T-cell (primary cell): ENCODE data around the gene COG4. TPM values are rescaled to one million over a fixed set of nuclear protein-coding genes. Genes with fewer than 3 reads are reported as not detected.
"Not testable (repeated sequence)": the region's sequence is repeated elsewhere in the genome, so short reads cannot be mapped to it uniquely, and the experiment has no call there.

Experiments
- ATAC-seq, 4 experiments: fragments of 200-7000 bp in 3 of 4; fragments of 150-1000 bp in 1 of 4; cut with Tn5 transposase; replicated peaks in 1 of 4; 1 replicate in 3 of 4; 2 replicates in 1 of 4; pipeline ENCODE4 v1.10.0; 2021; ENCODE audit warnings: moderate library complexity in 3 of 4, mild to moderate bottlenecking in 2 of 4, moderate number of reproducible peaks in 1 of 4
- CTCF ChIA-PET, 2 donors: fragments of 300-600 bp; sonication (Branson Sonifier 250); formaldehyde crosslinking; loops; one replicate each; lab custom pipeline; 2022; ENCODE audit warnings: antibody characterized with exemption in 2 of 2; lab: Charles Lee
- POLR2A ChIA-PET, 2 donors: fragments of 300-600 bp; sonication (Branson Sonifier 250); formaldehyde crosslinking; loops; one replicate each; lab custom pipeline; 2022; ENCODE audit warnings: antibody characterized with exemption in 2 of 2; lab: Charles Lee
- DNase-seq, 35 experiments: peaks; one replicate each; pipeline versions ENCODE4 v3.0.0 to v3.0.0-alpha.2; 2013 to 2023
- H3K27ac ChIP-seq: one replicate; pipeline ENCODE4 v1.5.1; 2013; ENCODE audit warnings: low read length
- H3K27me3 ChIP-seq, 2 experiments: replicated peaks in 1 of 2; 1 replicate in 1 of 2; 2 replicates in 1 of 2; pipeline versions ENCODE4 v1.6.1 to v1.7.0; 2013; ENCODE audit warnings: low read length in 1 of 2, mixed read lengths in 1 of 2; ENCODE audit not compliant: control insufficient read depth in 2 of 2, insufficient read depth in 2 of 2; ENCODE audit errors: extremely low read depth in 1 of 2
- H3K36me3 ChIP-seq, 2 donors: 1 replicate in 1 of 2; 2 replicates in 1 of 2; pipeline versions ENCODE4 v1.6.1 to v1.7.0; 2013; ENCODE audit warnings: low read length in 1 of 2; ENCODE audit not compliant: control insufficient read depth in 2 of 2, insufficient read depth in 1 of 2; ENCODE audit errors: extremely low read depth in 1 of 2
- H3K4me1 ChIP-seq, 2 experiments: 1 replicate in 1 of 2; 2 replicates in 1 of 2; pipeline versions ENCODE4 v1.6.1 to v1.7.0; 2013; ENCODE audit warnings: low read length in 2 of 2, mixed read lengths in 1 of 2; ENCODE audit not compliant: insufficient read depth in 2 of 2, control insufficient read depth in 1 of 2; ENCODE audit errors: extremely low read depth in 1 of 2
- H3K4me3 ChIP-seq, 2 donors: 1 replicate in 1 of 2; 2 replicates in 1 of 2; pipeline versions ENCODE4 v1.5.1 to v1.7.0; 2013; ENCODE audit warnings: mild to moderate bottlenecking in 2 of 2, low read length in 1 of 2, moderate library complexity in 1 of 2; ENCODE audit not compliant: control insufficient read depth in 1 of 2; ENCODE audit errors: extremely low read depth in 1 of 2
- H3K9me3 ChIP-seq: 2 replicates; pipeline ENCODE4 v1.7.0; 2013
- H3K27ac Mint-ChIP-seq, 2 donors: one replicate each; pipeline ENCODE4 v1.8.0; 2020 to 2021; ENCODE audit warnings: mild to moderate bottlenecking in 2 of 2, mixed read lengths in 2 of 2
- H3K27me3 Mint-ChIP-seq, 2 donors: one replicate each; pipeline ENCODE4 v1.8.0; 2021 to 2022; ENCODE audit warnings: mixed read lengths in 2 of 2
- H3K36me3 Mint-ChIP-seq: one replicate; pipeline ENCODE4 v1.8.0; 2021; ENCODE audit warnings: mixed read lengths
- H3K4me1 Mint-ChIP-seq, 3 donors: one replicate each; pipeline ENCODE4 v1.8.0; 2020 to 2022; ENCODE audit warnings: mixed read lengths in 3 of 3, mild to moderate bottlenecking in 1 of 3
- H3K4me3 Mint-ChIP-seq, 3 donors: one replicate each; pipeline ENCODE4 v1.8.0; 2020 to 2022; ENCODE audit warnings: mild to moderate bottlenecking in 3 of 3, mixed read lengths in 3 of 3, moderate library complexity in 3 of 3
- H3K9me3 Mint-ChIP-seq, 3 donors: one replicate each; pipeline ENCODE4 v1.8.0; 2020 to 2022; ENCODE audit warnings: mixed read lengths in 3 of 3
- WGBS: methylation state at CpG from one replicate; pipeline ENCODE4 v1.1.5; 2013; ENCODE audit warnings: missing lambda C conversion rate; ENCODE audit not compliant: insufficient coverage; 5-methylcytosine and 5-hydroxymethylcytosine counted together
- total RNA-seq, 35 experiments: library from RNA in 6 of 35; stranded (reverse) in 6 of 35; fragments of 120-200 nt in 1 of 35; gene quantifications; one replicate each; pipeline versions ENCODE4 v1.2.1 to v1.2.4 and lab custom pipeline; 2013 to 2026

The COG4 gene
- total RNA-seq, 5 donors from 2014 or later (not counting 1 experiment from before 2014, with no cell fraction given), result 49.5 to 70.6 (median 60.6) TPM

DNA sequence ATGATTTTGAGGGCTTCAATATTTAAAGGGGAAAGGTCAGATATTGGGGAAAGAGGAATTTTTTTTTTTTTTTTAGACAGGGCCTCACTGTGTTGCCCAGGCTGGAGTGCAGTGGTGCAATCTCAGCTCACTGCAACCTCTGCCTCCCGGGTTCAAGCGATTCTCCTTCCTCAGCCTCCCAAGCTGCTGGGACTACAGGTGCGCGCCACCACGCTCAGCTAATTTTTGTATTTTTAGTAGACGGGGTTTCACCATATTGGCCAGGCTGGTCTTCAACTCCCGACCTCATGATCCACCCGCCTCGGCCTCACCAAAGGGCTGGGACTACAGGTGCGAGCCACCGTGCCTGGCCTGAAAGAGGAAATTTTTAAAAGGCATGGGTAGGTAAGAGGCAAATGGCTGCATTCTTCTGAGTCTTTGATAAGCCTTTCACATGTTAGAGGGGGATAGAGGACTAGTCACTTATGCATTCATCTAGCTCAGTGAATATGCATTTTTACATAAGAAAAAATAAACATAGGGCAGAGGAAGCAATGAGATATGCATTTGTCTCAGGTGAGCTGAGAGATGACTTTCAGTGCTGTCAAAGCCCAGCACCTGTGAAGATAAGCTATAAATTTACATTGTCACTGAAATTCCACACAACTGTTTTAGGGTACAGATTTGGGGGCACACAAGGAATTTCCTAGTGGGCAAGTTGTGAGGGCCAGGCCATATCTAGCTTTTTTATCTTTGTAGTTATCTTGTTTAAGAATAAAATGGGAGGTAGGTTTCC lies 70.0 kb downstream of the COG4 start:
- no peaks in the 10 kb centered on the region for H3K27me3 Mint-ChIP-seq

GRCh38 chr16:70451004-70451340 lies 72.4 kb downstream of the COG4 start:
- H3K27me3 ChIP-seq, H3K36me3 Mint-ChIP-seq, DNase-seq, ATAC-seq, H3K9me3 Mint-ChIP-seq, POLR2A ChIA-PET, H3K27me3 Mint-ChIP-seq, H3K4me3 Mint-ChIP-seq, H3K27ac ChIP-seq, H3K36me3 ChIP-seq, H3K4me3 ChIP-seq, H3K27ac Mint-ChIP-seq, H3K9me3 ChIP-seq, CTCF ChIA-PET: not testable (repeated sequence)
- WGBS, result 63% methylated on average over 14 of the region's 25 CpGs
- peaks cover 13 to 25% (median 19%) of the 10 kb centered on the region in 3 donors for H3K4me1 Mint-ChIP-seq
- peaks cover 7 to 22% of the 10 kb centered on the region in 2 experiments for H3K4me1 ChIP-seq

More for the DNA sequence above, 70.0 kb downstream of the COG4 start:
- H3K4me3 ChIP-seq, result peak overlapping the region; percentile 93 to 98
- peak overlapping the region; percentile 85 to 91 for H3K27ac Mint-ChIP-seq
- WGBS, result 90% methylated on average over 5 of the region's 11 CpGs
- H3K9me3 Mint-ChIP-seq, result no peaks in the 10 kb centered on the region
- CTCF ChIA-PET, result interaction anchor here in 1 of 2 donors (0.6 to 1.9 kb wide), 6 partner anchors 36 to 301 kb away, joined by 3 to 6 read pairs (median 4); partner anchors contain the start of gene COG4
- H3K27me3 ChIP-seq, result peaks cover 0 to 2% of the 10 kb centered on the region in 2 experiments
- H3K36me3 ChIP-seq, result no peaks in the 10 kb centered on the region
- POLR2A ChIA-PET, result interaction anchor here (0.6 to 1.5 kb wide), 6 partner anchors 52 to 84 kb away, joined by 3 to 11 read pairs (median 5); partner anchors contain the start of gene COG4 (in 1 of the 2)
- no peak for DNase-seq
- H3K36me3 Mint-ChIP-seq, result no peaks in the 10 kb centered on the region
- H3K9me3 ChIP-seq, result no peaks in the 10 kb centered on the region
- peaks cover 7 to 23% of the 10 kb centered on the region in 2 experiments for H3K4me1 ChIP-seq
- peak overlapping the region; percentile 92 for H3K27ac ChIP-seq
- peaks cover 18 to 32% (median 28%) of the 10 kb centered on the region in 3 donors for H3K4me1 Mint-ChIP-seq
- H3K4me3 Mint-ChIP-seq, result peak overlapping the region; percentile 84 to 91 (median 87)
- no peak for ATAC-seq

GRCh38 chr16:70450142-70451003 lies 73.0 kb downstream of the COG4 start:
- H3K36me3 Mint-ChIP-seq, ATAC-seq, H3K36me3 ChIP-seq, H3K4me3 ChIP-seq, H3K4me3 Mint-ChIP-seq, H3K9me3 ChIP-seq, H3K27me3 ChIP-seq, DNase-seq, H3K9me3 Mint-ChIP-seq, H3K27me3 Mint-ChIP-seq, H3K27ac ChIP-seq, POLR2A ChIA-PET, H3K27ac Mint-ChIP-seq: not testable (repeated sequence)
- WGBS, result 89% methylated on average over 28 of the region's 37 CpGs
- CTCF ChIA-PET, result interaction anchor here in 1 of 2 donors (0.6 kb wide), 1 partner anchor 42 kb away, joined by 4 read pairs; no protein-coding TSS in a partner anchor
- H3K4me1 ChIP-seq, result peaks cover 7 to 16% of the 10 kb centered on the region in 2 experiments
- peaks cover 11 to 21% (median 15%) of the 10 kb centered on the region in 3 donors for H3K4me1 Mint-ChIP-seq

DNA sequence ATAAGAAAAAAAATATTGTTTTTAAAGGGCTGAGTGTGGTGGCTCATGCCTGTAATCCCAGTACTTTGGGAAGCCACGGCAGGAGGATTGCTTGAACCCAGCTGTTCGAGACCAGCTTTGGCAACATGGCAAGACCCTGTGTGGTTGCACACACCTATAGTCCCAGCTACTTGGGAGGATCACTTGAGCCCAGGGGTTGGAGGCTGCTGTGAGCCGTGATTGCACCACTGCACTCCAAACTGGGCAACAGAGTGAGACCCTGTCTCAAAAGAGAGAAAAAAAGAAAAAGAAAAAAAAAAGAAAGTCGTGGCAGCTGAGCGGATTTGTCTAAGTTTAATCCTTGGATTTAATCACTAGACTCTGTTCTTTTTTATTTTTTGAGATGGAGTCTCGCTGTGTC lies 75.3 kb downstream of the COG4 start:
- POLR2A ChIA-PET, result no interaction called here
- Histone ChIP-seq H3K36me3 (no peaks in the 10 kb centered on the region), H3K4me3 (no peak overlapping the region), H3K9me3 (no peaks in the 10 kb centered on the region), H3K27ac (no peak overlapping the region), H3K4me1 (no peaks in the 10 kb centered on the region), H3K27me3 (peaks cover 0 to 2% of the 10 kb centered on the region in 2 experiments)
- H3K4me3 Mint-ChIP-seq, result no peak overlapping the region
- no peak overlapping the region for H3K27ac Mint-ChIP-seq
- CTCF ChIA-PET, result no interaction called here
- DNase-seq (no peak), ATAC-seq (no peak)
- WGBS, result 89% methylated on average over 5 of the region's 6 CpGs
- peaks cover 0 to 9% (median 6%) of the 10 kb centered on the region in 3 donors for H3K4me1 Mint-ChIP-seq
- no peaks in the 10 kb centered on the region for H3K27me3 Mint-ChIP-seq
- H3K36me3 Mint-ChIP-seq, result no peaks in the 10 kb centered on the region
- no peaks in the 10 kb centered on the region for H3K9me3 Mint-ChIP-seq

DNA sequence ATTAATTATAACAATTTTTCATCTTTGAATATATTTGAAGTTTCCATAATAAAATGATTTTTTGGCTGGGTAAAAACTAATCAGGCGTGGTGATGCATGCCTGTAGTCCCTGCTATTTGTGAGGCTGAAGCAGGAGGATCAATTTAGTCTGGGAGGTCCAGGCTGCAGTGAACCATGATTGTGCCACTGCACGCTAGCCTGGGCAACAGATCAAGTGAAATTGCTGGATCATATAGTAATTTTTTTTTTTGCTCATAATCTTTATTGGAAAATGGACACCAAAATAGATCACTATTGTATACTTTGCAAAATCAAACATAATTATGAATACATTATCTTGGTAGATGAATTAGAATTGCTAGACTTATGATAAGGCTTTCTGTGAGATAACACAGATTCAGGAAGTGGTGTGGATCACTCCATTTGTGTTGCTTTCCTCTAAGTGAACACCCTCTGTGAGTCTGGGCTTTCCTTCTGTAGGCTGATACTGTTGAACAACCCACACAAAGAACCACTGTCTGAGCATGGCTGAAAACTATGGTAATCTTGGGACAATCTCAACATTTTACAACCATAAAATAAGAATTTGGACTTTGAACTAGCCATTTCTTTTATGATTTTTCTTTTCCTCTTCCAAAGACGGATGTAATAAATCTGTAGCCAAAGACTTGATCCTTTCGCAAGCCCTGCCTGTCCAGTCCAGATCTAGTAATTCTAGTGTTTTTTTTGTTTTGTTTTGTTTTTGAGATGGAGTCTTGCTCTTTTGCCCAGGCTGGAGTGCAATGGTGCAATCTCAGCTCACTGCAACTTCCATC lies 78.9 kb downstream of the COG4 start:
- H3K4me3 ChIP-seq, result no peak overlapping the region
- no peaks in the 10 kb centered on the region for H3K36me3 ChIP-seq
- ChIA-PET POLR2A (no interaction called here), CTCF (no interaction called here)
- Mint-ChIP-seq H3K27me3 (no peaks in the 10 kb centered on the region), H3K36me3 (no peaks in the 10 kb centered on the region), H3K9me3 (no peaks in the 10 kb centered on the region), H3K4me3 (no peak overlapping the region), H3K4me1 (peaks cover 0 to 8% (median under 1%) of the 10 kb centered on the region in 3 donors), H3K27ac (no peak overlapping the region)
- no peak overlapping the region for H3K27ac ChIP-seq
- H3K4me1 ChIP-seq, result peaks cover 0 to 6% of the 10 kb centered on the region in 2 experiments
- no peaks in the 10 kb centered on the region for H3K27me3 ChIP-seq
- ATAC-seq (no peak), DNase-seq (no peak)
- WGBS, result 86% methylated on average over 1 of the region's 4 CpGs
- H3K9me3 ChIP-seq, result no peaks in the 10 kb centered on the region

- POLR2A ChIA-PET, result no interaction called here
- CTCF ChIA-PET, result no interaction called here
Measured at GRCh38 chr16:70442344-70442743, 81.0 kb downstream of the COG4 start.

More at GRCh38 chr16:70442344-70442743, 81.0 kb downstream of the COG4 start:
- DNase-seq (no peak), ATAC-seq (no peak)
- Mint-ChIP-seq H3K9me3 (no peaks in the 10 kb centered on the region), H3K27ac (no peak overlapping the region), H3K36me3 (no peaks in the 10 kb centered on the region), H3K4me1 (peaks cover 11 to 23% (median 14%) of the 10 kb centered on the region in 3 donors), H3K4me3 (no peak overlapping the region), H3K27me3 (no peaks in the 10 kb centered on the region)
- Histone ChIP-seq H3K9me3 (no peaks in the 10 kb centered on the region), H3K27me3 (no peaks in the 10 kb centered on the region), H3K4me3 (no peak overlapping the region), H3K27ac (no peak overlapping the region), H3K36me3 (no peaks in the 10 kb centered on the region), H3K4me1 (peaks cover 7 to 19% of the 10 kb centered on the region in 2 experiments)
- WGBS, result 86% methylated on average over 3 of the region's 7 CpGs
